Heart left ventricle (tissue), 16 donors: ENCODE measurements around the gene MPRIP. TPM values are rescaled to one million over a fixed set of nuclear protein-coding genes. Genes with fewer than 3 reads are reported as not detected.

Experiments
- ATAC-seq, 4 donors: fragments of 200-7000 bp; cut with Tn5 transposase; one replicate each; pipeline ENCODE4 v1.9.1; 2020 to 2022; ENCODE audit warnings: moderate library complexity in 4 of 4, mild to moderate bottlenecking in 3 of 4, moderate number of reproducible peaks in 1 of 4
- DNase-seq, 5 donors: peaks; one replicate each; pipeline ENCODE4 v3.0.0-alpha.2; 2020
- H3K27ac ChIP-seq, 12 donors: fragments of 200-600 bp; sonication (generic) in 4 of 12; one replicate each; pipeline versions ENCODE4 v1.5.0 to v1.8.0; 2016 to 2022; ENCODE audit warnings: mild to moderate bottlenecking in 2 of 12
- H3K27me3 ChIP-seq, 9 donors: fragments of 200-600 bp; sonication (generic) in 2 of 9; one replicate each; pipeline versions ENCODE4 v1.5.1 to v1.8.0; 2016 to 2022; ENCODE audit warnings: mild to moderate bottlenecking in 3 of 9
- H3K36me3 ChIP-seq, 9 donors: fragments of 200-600 bp; sonication (generic) in 2 of 9; one replicate each; pipeline versions ENCODE4 v1.5.0 to v1.8.0; 2018 to 2022; ENCODE audit warnings: mild to moderate bottlenecking in 2 of 9
- H3K4me1 ChIP-seq, 12 donors: fragments of 200-600 bp; sonication (generic) in 4 of 12; one replicate each; pipeline versions ENCODE4 v1.5.0 to v1.8.0; 2016 to 2022; ENCODE audit warnings: mild to moderate bottlenecking in 3 of 12
- H3K4me3 ChIP-seq, 12 donors: fragments of 200-600 bp; sonication (generic) in 4 of 12; one replicate each; pipeline versions ENCODE4 v1.5.0 to v1.8.0; 2017 to 2022; ENCODE audit warnings: mild to moderate bottlenecking in 9 of 12, moderate library complexity in 4 of 12
- H3K9me3 ChIP-seq, 12 donors: fragments of 200-600 bp; sonication (generic) in 4 of 12; one replicate each; pipeline versions ENCODE4 v1.5.0 to v1.8.0; 2016 to 2022; ENCODE audit warnings: mild to moderate bottlenecking in 1 of 12
- POLR2A ChIP-seq, 2 donors: fragments of 450-650 bp; IDR thresholded peaks; one replicate each; pipeline ENCODE4 v1.6.1; 2017; ENCODE audit warnings: antibody characterized with exemption in 2 of 2, mild to moderate bottlenecking in 2 of 2, moderate library complexity in 2 of 2
- WGBS, 4 donors: extraction: QIAGEN DNeasy Blood & Tissue Kit in 2 of 4; methylation state at CpG; one replicate each; pipeline versions ENCODE4 v1.1.5 to v1.1.7; 2013 to 2018; 5-methylcytosine and 5-hydroxymethylcytosine counted together
- intact Hi-C, 10 donors: fragments of 100-400 bp; cut with DNase I; formaldehyde crosslinking; loops; one replicate each; pipeline versions ENCODE4 v1.11.1 to v1.14.2; 2022
- polyA plus RNA-seq, 2 donors: library from polyadenylated mRNA; stranded (reverse); fragments of 200-250 nt; gene quantifications; one replicate each; pipeline ENCODE4 v1.2.3, GENCODE V29; 2013
- total RNA-seq, 9 donors: library from RNA; depleted of rRNA in 2 of 9; stranded (reverse); fragments of >200 nt in 2 of 9; fragmentation: NEBNext Ultra II Directional in 3 of 9; extraction: Animal tissue kit (Norgen Biotek cat#: 25700) in 3 of 9; gene quantifications; one replicate each; pipeline versions ENCODE4 v1.1.0 to v1.2.4, GENCODE V29; 2016 to 2023
- TF ChIP-seq, protein P1 (sequence below), 12 donors: fragments of 200-600 bp; sonication (generic) in 4 of 12; IDR thresholded peaks; one replicate each; pipeline versions ENCODE4 v1.5.0 to v1.8.0; 2018 to 2022; ENCODE audit warnings: antibody characterized with exemption in 12 of 12, mild to moderate bottlenecking in 5 of 12
- donor health status: ischemic (EF 13 %, LVEDD 7.1; RV severe dilation, severe dysfunction).
- donor health status: healthy with polysubstance abuse.
- donor health status: DM: no; HTN: yes; CAD: no.
- donor health status: DM: no; HTN: no; CAD: no.
- donor health status: ischemic (EF 25% LVEDD 6.9; RV normal size, moderate dysfunction).
- donor health status: ischemic (EF 25% LVEDD 5.7; RV mildly dilated, moderate dysfunction).
- donor health status: healthy.
- donor health status: DM: yes; HTN: yes; CAD: no.
- donor health status: ischemic (EF 35%, LVEDD 5.7; RV mildly dilated, moderate dysfunction).
- donor health status: nonischemic (EF 11% LVEDD 7.7; RV severe dilation, severe dysfunction).
- donor health status: DM: yes; HTN: yes; CAD: no.
- donor health status: PGD.
- donor health status: ischemic (EF 29% LVEDD 5.4; RV normal size, mild dysfunction).
- donor health status: nonischemic (EF 23%, LVEDD 6.1; RV moderate dilation, normal function).

MPRIP gene
- total and polyA plus RNA-seq, 11 donors: 131 to 686 (median 343) TPM

GRCh38 chr17:17206913-17207335, 164.7 kb downstream of the MPRIP start:
- intact Hi-C loops: no loop called here
- H3K4me1 ChIP-seq: peaks cover 0 to 48% (median 32%) of the 10 kb centered on the region in 12 donors
- no peaks in the 10 kb centered on the region for H3K9me3 ChIP-seq
- TF ChIP-seq, protein P1, sequence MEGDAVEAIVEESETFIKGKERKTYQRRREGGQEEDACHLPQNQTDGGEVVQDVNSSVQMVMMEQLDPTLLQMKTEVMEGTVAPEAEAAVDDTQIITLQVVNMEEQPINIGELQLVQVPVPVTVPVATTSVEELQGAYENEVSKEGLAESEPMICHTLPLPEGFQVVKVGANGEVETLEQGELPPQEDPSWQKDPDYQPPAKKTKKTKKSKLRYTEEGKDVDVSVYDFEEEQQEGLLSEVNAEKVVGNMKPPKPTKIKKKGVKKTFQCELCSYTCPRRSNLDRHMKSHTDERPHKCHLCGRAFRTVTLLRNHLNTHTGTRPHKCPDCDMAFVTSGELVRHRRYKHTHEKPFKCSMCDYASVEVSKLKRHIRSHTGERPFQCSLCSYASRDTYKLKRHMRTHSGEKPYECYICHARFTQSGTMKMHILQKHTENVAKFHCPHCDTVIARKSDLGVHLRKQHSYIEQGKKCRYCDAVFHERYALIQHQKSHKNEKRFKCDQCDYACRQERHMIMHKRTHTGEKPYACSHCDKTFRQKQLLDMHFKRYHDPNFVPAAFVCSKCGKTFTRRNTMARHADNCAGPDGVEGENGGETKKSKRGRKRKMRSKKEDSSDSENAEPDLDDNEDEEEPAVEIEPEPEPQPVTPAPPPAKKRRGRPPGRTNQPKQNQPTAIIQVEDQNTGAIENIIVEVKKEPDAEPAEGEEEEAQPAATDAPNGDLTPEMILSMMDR (IDR thresholded peaks at IDR 0.05): no peak
- no peak for TF ChIP-seq POLR2A (IDR thresholded peaks at IDR 0.05)
- no peaks in the 10 kb centered on the region for H3K27me3 ChIP-seq
- peak overlapping the region in 8 of 12 donors; percentile 41 to 96 (median 80) for H3K27ac ChIP-seq
- DNase-seq: no peak
- H3K4me3 ChIP-seq: no peak overlapping the region
- 62 to 74% (median 72%) methylated on average over 16 of the region's 16 CpGs for WGBS, 4 donors
- H3K36me3 ChIP-seq: peaks cover 0 to 19% (median 11%) of the 10 kb centered on the region in 9 donors
- no peak for ATAC-seq

GRCh38 chr17:17207998-17208397, 165.7 kb downstream of the MPRIP start:
- intact Hi-C loops: no loop called here
- ATAC-seq: no peak
- H3K4me3 ChIP-seq: no peak overlapping the region
- no peaks in the 10 kb centered on the region for H3K9me3 ChIP-seq
- DNase-seq: peak in 1 of 5 donors; percentile 1
- H3K36me3 ChIP-seq: peaks cover 0 to 28% (median 19%) of the 10 kb centered on the region in 9 donors
- H3K27ac ChIP-seq: no peak overlapping the region
- 85 to 89% (median 87%) methylated on average over 8 of the region's 8 CpGs for WGBS, 4 donors
- H3K4me1 ChIP-seq: peaks cover 0 to 37% (median 27%) of the 10 kb centered on the region in 12 donors
- no peaks in the 10 kb centered on the region for H3K27me3 ChIP-seq
- no peak for TF ChIP-seq POLR2A (IDR thresholded peaks at IDR 0.05)
- TF ChIP-seq, protein P1 (IDR thresholded peaks at IDR 0.05): no peak

DNA sequence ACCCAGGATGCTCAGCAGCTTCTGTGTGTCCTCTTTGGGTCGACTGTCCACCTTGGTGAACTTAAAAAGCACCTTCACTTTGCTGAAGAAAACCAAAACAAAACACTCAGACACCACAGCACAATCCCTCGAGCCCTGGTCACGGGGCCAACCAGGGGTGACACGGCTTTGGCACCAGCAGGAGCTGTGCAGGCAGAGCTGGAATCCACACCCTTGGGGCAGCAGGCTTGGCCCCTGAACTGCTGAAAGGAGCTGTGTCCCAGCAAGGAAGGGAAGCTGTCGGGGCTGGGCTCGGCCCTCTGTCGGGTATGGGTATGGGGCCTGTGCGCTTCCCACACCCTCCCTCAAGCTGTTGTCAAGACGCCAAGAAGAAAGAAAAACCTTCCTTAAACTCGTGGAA, 171.5 kb downstream of the MPRIP start:
- Histone ChIP-seq H3K4me1 (peaks cover 0 to 2% (median 0%) of the 10 kb centered on the region in 12 donors), H3K27me3 (no peaks in the 10 kb centered on the region), H3K27ac (no peak overlapping the region), H3K9me3 (no peaks in the 10 kb centered on the region), H3K36me3 (peaks cover 2 to 86% (median 76%) of the 10 kb centered on the region in 9 donors), H3K4me3 (no peak overlapping the region)
- ATAC-seq (peak in 3 of 4 donors; percentile 13 to 49 (median 38)), DNase-seq (no peak)
- WGBS, 4 donors: 61 to 74% (median 68%) methylated on average over 10 of the region's 10 CpGs
- intact Hi-C loops: loop anchor here in 2 of 10 donors (10.0 kb wide), 1 partner anchor 209 kb away; no protein-coding TSS in a partner anchor
- TF ChIP-seq, protein P1 (IDR thresholded peaks at IDR 0.05): no peak
- TF ChIP-seq POLR2A (IDR thresholded peaks at IDR 0.05): no peak

- intact Hi-C loops: loop anchor here in 2 of 10 donors (10.0 kb wide), 1 partner anchor 210 kb away; no protein-coding TSS in a partner anchor
- ATAC-seq (no peak), DNase-seq (peak in 1 of 5 donors; percentile 9)
- no peak for TF ChIP-seq POLR2A (IDR thresholded peaks at IDR 0.05)
- TF ChIP-seq, protein P1 (IDR thresholded peaks at IDR 0.05): no peak
- peaks cover 0 to 2% (median 0%) of the 10 kb centered on the region in 12 donors for H3K4me1 ChIP-seq
- no peak overlapping the region for H3K27ac ChIP-seq
- no peaks in the 10 kb centered on the region for H3K9me3 ChIP-seq
- 86 to 88% (median 87%) methylated on average over 26 to 27 of the region's 27 CpGs for WGBS, 4 donors
- no peak overlapping the region for H3K4me3 ChIP-seq
- no peaks in the 10 kb centered on the region for H3K27me3 ChIP-seq
- peaks cover 2 to 96% (median 86%) of the 10 kb centered on the region in 9 donors for H3K36me3 ChIP-seq
These were observed 172.6 kb downstream of the MPRIP start for GRCh38 chr17:17214646-17215436.
